Measurements from ENCODE around the gene PNPLA2.

The PNPLA2 gene

GRCh38 chr11:787084-787675, 31.5 kb upstream of the PNPLA2 start:
- no peaks in the 10 kb centered on the region for H3K27me3 ChIP-seq (ENCODE audit: control insufficient read depth, insufficient read depth, low read length)
- H3K27ac ChIP-seq (ENCODE audit: low read length): no peak overlapping the region
- H3K4me3 ChIP-seq (ENCODE audit: low read length): no peak overlapping the region
- H3K4me1 ChIP-seq (ENCODE audit: control insufficient read depth, insufficient read depth, low read length): peaks cover 5% of the 10 kb centered on the region; the same call in 1 of the 2 replicates
- DNase-seq (ENCODE audit: low read depth, low spot score): no peak
- no peaks in the 10 kb centered on the region for H3K9me3 ChIP-seq (ENCODE audit: control insufficient read depth, insufficient read depth, low read length)
- H3K36me3 ChIP-seq (ENCODE audit: control insufficient read depth, insufficient read depth, low read length): 0 out of 2 replicates have a peak, but pooled peaks cover 3% of the 10 kb centered on the region
- no CpG with 5 or more reads among the region's 24 CpGs for WGBS (ENCODE audit: insufficient coverage, insufficient read length)

- no peak overlapping the region for H3K4me3 ChIP-seq (ENCODE audit: low read length)
- peaks cover 3% of the 10 kb centered on the region; the same call in 1 of the 2 replicates for H3K36me3 ChIP-seq (ENCODE audit: control insufficient read depth, insufficient read depth, low read length)
- WGBS (ENCODE audit: insufficient coverage, insufficient read length): no CpG with 5 or more reads among the region's 28 CpGs
- H3K27ac ChIP-seq (ENCODE audit: low read length): no peak overlapping the region
- H3K9me3 ChIP-seq (ENCODE audit: control insufficient read depth, insufficient read depth, low read length): no peaks in the 10 kb centered on the region
- no peak for DNase-seq (ENCODE audit: low read depth, low spot score)
- peaks cover 2% of the 10 kb centered on the region; the same call in 1 of the 2 replicates for H3K4me1 ChIP-seq (ENCODE audit: control insufficient read depth, insufficient read depth, low read length)
- no peaks in the 10 kb centered on the region for H3K27me3 ChIP-seq (ENCODE audit: control insufficient read depth, insufficient read depth, low read length)
Observed at GRCh38 chr11:788009-788640, 30.6 kb upstream of the PNPLA2 start.

GRCh38 chr11:788953-789940, 29.5 kb upstream of the PNPLA2 start:
- no peak for DNase-seq (ENCODE audit: low read depth, low spot score)
- no peak overlapping the region for H3K4me3 ChIP-seq (ENCODE audit: low read length)
- WGBS (ENCODE audit: insufficient coverage, insufficient read length): no CpG with 5 or more reads among the region's 31 CpGs
- no peaks in the 10 kb centered on the region for H3K9me3 ChIP-seq (ENCODE audit: control insufficient read depth, insufficient read depth, low read length)
- H3K27ac ChIP-seq (ENCODE audit: low read length): no peak overlapping the region
- H3K27me3 ChIP-seq (ENCODE audit: control insufficient read depth, insufficient read depth, low read length): no peaks in the 10 kb centered on the region
- peaks cover 2% of the 10 kb centered on the region; the same call in 1 of the 2 replicates for H3K4me1 ChIP-seq (ENCODE audit: control insufficient read depth, insufficient read depth, low read length)
- H3K36me3 ChIP-seq (ENCODE audit: control insufficient read depth, insufficient read depth, low read length): peaks cover 3% of the 10 kb centered on the region; the same call in 1 of the 2 replicates

- H3K27ac ChIP-seq (ENCODE audit: low read length): no peak within 1 kb of the TSS
- DNase-seq (ENCODE audit: low read depth, low spot score): no peak
- no CpG with 5 or more reads among the region's 44 CpGs for WGBS (ENCODE audit: insufficient coverage, insufficient read length)
Observed at GRCh38 chr11:789943-790342, 28.8 kb upstream of the PNPLA2 start, which contains the start of gene CEND1. CEND1 (minus strand) TSS chr11:790090; CDS start chr11:788576, 1,514 bp downstream.

GRCh38 chr11:790721-791564, 27.8 kb upstream of the PNPLA2 start:
- DNase-seq (ENCODE audit: low read depth, low spot score): no peak
- H3K27ac ChIP-seq (ENCODE audit: low read length): no peak overlapping the region
- peaks cover 6% of the 10 kb centered on the region; the same call in 1 of the 2 replicates for H3K36me3 ChIP-seq (ENCODE audit: control insufficient read depth, insufficient read depth, low read length)
- no CpG with 5 or more reads among the region's 18 CpGs for WGBS (ENCODE audit: insufficient coverage, insufficient read length)
- H3K4me1 ChIP-seq (ENCODE audit: control insufficient read depth, insufficient read depth, low read length): peaks cover 3% of the 10 kb centered on the region
- no peaks in the 10 kb centered on the region for H3K9me3 ChIP-seq (ENCODE audit: control insufficient read depth, insufficient read depth, low read length)
- no peaks in the 10 kb centered on the region for H3K27me3 ChIP-seq (ENCODE audit: control insufficient read depth, insufficient read depth, low read length)
- H3K4me3 ChIP-seq (ENCODE audit: low read length): no peak overlapping the region

More at GRCh38 chr11:789943-790342, 28.8 kb upstream of the PNPLA2 start, which contains the start of gene CEND1:
- no peak within 1 kb of the TSS for H3K4me3 ChIP-seq (ENCODE audit: low read length)
- no peaks in the 10 kb centered on the region for H3K27me3 ChIP-seq (ENCODE audit: control insufficient read depth, insufficient read depth, low read length)
- H3K4me1 ChIP-seq (ENCODE audit: control insufficient read depth, insufficient read depth, low read length): peaks cover 2% of the 10 kb centered on the region; the same call in 1 of the 2 replicates
- H3K9me3 ChIP-seq (ENCODE audit: control insufficient read depth, insufficient read depth, low read length): no peaks in the 10 kb centered on the region
- peaks cover 6% of the 10 kb centered on the region; the same call in 1 of the 2 replicates for H3K36me3 ChIP-seq (ENCODE audit: control insufficient read depth, insufficient read depth, low read length)

GRCh38 chr11:791658-792534, 26.8 kb upstream of the PNPLA2 start:
- WGBS (ENCODE audit: insufficient coverage, insufficient read length): no CpG with 5 or more reads among the region's 49 CpGs
- no peak overlapping the region for H3K4me3 ChIP-seq (ENCODE audit: low read length)
- H3K27ac ChIP-seq (ENCODE audit: low read length): no peak overlapping the region
- DNase-seq (ENCODE audit: low read depth, low spot score): no peak
- H3K9me3 ChIP-seq (ENCODE audit: control insufficient read depth, insufficient read depth, low read length): no peaks in the 10 kb centered on the region
- H3K36me3 ChIP-seq (ENCODE audit: control insufficient read depth, insufficient read depth, low read length): peaks cover 6% of the 10 kb centered on the region; the same call in 1 of the 2 replicates
- peaks cover 9% of the 10 kb centered on the region for H3K4me1 ChIP-seq (ENCODE audit: control insufficient read depth, insufficient read depth, low read length)
- H3K27me3 ChIP-seq (ENCODE audit: control insufficient read depth, insufficient read depth, low read length): no peaks in the 10 kb centered on the region

- H3K36me3 ChIP-seq (ENCODE audit: control insufficient read depth, insufficient read depth, low read length): peaks cover 6% of the 10 kb centered on the region; the same call in 1 of the 2 replicates
Observed at GRCh38 chr11:792535-792821, 26.2 kb upstream of the PNPLA2 start.

GRCh38 chr11:792873-793272, 25.8 kb upstream of the PNPLA2 start:
- H3K9me3 ChIP-seq (ENCODE audit: control insufficient read depth, insufficient read depth, low read length): no peaks in the 10 kb centered on the region
- no peak overlapping the region for H3K4me3 ChIP-seq (ENCODE audit: low read length)
- peaks cover 9% of the 10 kb centered on the region for H3K4me1 ChIP-seq (ENCODE audit: control insufficient read depth, insufficient read depth, low read length)
- no peak overlapping the region for H3K27ac ChIP-seq (ENCODE audit: low read length)
- H3K36me3 ChIP-seq (ENCODE audit: control insufficient read depth, insufficient read depth, low read length): peaks cover 6% of the 10 kb centered on the region; the same call in 1 of the 2 replicates
- no peaks in the 10 kb centered on the region for H3K27me3 ChIP-seq (ENCODE audit: control insufficient read depth, insufficient read depth, low read length)
- no peak for DNase-seq (ENCODE audit: low read depth, low spot score)
- no CpG with 5 or more reads among the region's 13 CpGs for WGBS (ENCODE audit: insufficient coverage, insufficient read length)

More at GRCh38 chr11:792535-792821, 26.2 kb upstream of the PNPLA2 start:
- WGBS (ENCODE audit: insufficient coverage, insufficient read length): no CpG with 5 or more reads among the region's 15 CpGs
- H3K9me3 ChIP-seq (ENCODE audit: control insufficient read depth, insufficient read depth, low read length): no peaks in the 10 kb centered on the region
- H3K4me3 ChIP-seq (ENCODE audit: low read length): no peak overlapping the region
- no peaks in the 10 kb centered on the region for H3K27me3 ChIP-seq (ENCODE audit: control insufficient read depth, insufficient read depth, low read length)
- no peak for DNase-seq (ENCODE audit: low read depth, low spot score)
- no peak overlapping the region for H3K27ac ChIP-seq (ENCODE audit: low read length)
- peaks cover 9% of the 10 kb centered on the region for H3K4me1 ChIP-seq (ENCODE audit: control insufficient read depth, insufficient read depth, low read length)

GRCh38 chr11:793556-793955, 25.2 kb upstream of the PNPLA2 start:
- Histone ChIP-seq H3K4me3 (ENCODE audit: low read length) (no peak overlapping the region), H3K9me3 (ENCODE audit: control insufficient read depth, insufficient read depth, low read length) (no peaks in the 10 kb centered on the region), H3K4me1 (ENCODE audit: control insufficient read depth, insufficient read depth, low read length) (peaks cover 9% of the 10 kb centered on the region), H3K27me3 (ENCODE audit: control insufficient read depth, insufficient read depth, low read length) (no peaks in the 10 kb centered on the region), H3K36me3 (ENCODE audit: control insufficient read depth, insufficient read depth, low read length) (peaks cover 6% of the 10 kb centered on the region; the same call in 1 of the 2 replicates), H3K27ac (ENCODE audit: low read length) (no peak overlapping the region)
- DNase-seq (ENCODE audit: low read depth, low spot score): no peak
- no CpG with 5 or more reads among the region's 7 CpGs for WGBS (ENCODE audit: insufficient coverage, insufficient read length)

Data from iPS DF 6.9 (cell line).